CD4-positive, alpha-beta T cell treated with Interleukin-4 for 1 hour (primary cell): ENCODE results near the gene VWA2.

Experiments used
- DNase-seq, 2 donors: peaks; one replicate each; pipeline ENCODE4 v3.0.0-alpha.2; 2020 to 2022

Gene VWA2

DNA sequence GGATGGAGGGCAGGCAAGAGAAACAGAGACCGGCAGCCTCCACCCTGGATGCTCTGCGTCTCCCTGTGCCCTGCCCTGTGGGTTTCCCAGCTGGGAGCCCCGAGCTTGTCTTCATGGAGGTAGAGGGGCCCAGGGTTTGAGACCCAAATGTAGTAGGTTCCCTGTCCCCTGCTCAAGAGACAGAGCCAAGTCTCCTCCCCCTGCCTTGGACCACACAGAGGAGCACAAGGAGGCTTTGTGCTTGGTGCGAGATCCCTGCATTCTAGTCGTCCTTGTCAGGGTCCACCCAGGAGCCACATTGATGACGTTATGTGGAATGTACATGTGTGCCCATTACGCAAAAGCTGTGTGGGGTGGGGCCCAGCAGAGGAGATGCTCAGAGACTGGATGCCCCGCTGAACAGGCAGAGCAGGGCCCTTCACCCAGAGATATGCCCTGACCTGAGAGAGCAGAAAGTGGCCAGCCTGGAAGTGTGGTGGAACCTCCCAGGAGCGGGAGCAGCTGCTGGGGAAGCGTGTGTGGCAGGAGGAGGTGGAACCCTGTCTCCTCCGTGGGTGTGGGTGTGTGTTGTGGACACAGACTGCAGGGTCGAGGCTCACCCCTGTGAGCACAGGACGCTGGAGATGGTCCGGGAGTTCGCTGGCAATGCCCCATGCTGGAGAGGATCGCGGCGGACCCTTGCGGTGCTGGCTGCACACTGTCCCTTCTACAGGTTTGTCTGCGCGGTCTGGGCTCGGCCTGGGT lies 39.3 kb downstream of the VWA2 start:
- DNase-seq = no peak

- DNase-seq = no peak
Measured at GRCh38 chr10:114278884-114279191, 39.8 kb downstream of the VWA2 start.

- no peak for DNase-seq
Measured at GRCh38 chr10:114279289-114279688, 40.2 kb downstream of the VWA2 start.

DNA sequence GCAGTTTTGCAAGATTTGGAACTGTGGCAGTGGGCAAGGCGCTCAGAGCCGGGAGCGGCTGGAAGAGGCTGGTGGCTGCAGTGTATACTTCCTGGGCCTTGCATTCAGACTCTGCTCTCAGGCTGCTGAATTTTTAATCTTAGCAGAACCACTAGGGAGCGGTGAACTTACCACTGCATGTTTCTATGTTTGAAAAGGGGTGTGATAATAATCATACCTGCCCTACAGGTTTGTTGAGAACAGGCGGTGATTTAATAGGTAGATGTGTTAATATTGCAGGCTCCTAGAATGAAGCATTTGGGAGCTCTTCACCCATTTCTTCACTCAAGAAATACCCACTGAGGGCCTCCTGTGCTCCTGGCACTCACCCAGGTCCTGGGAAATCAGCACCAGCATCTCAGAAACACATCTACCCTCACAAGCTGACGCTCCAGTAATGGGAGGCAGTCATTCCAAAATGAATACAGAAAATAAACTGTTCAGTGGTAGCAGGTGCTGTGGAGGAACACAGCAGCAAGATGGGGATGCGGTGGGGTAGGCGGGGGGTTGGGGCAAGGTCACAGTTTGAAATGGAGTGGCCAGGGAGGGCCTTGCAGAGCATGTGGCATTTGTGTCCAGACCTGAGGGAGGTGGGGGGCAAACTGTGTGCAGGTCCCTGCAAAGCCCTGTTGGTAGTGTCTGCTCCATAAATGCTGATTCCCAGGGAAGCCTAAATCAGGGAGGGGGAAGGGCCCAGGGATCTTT lies 41.0 kb downstream of the VWA2 start:
- DNase-seq = no peak

- DNase-seq = no peak
Measured at GRCh38 chr10:114281006-114281405, 42.0 kb downstream of the VWA2 start.

GRCh38 chr10:114281461-114281860 lies 42.4 kb downstream of the VWA2 start:
- DNase-seq = no peak

GRCh38 chr10:114282526-114282925 lies 43.5 kb downstream of the VWA2 start:
- DNase-seq = no peak

GRCh38 chr10:114283091-114283490 lies 44.0 kb downstream of the VWA2 start:
- DNase-seq = no peak

DNA sequence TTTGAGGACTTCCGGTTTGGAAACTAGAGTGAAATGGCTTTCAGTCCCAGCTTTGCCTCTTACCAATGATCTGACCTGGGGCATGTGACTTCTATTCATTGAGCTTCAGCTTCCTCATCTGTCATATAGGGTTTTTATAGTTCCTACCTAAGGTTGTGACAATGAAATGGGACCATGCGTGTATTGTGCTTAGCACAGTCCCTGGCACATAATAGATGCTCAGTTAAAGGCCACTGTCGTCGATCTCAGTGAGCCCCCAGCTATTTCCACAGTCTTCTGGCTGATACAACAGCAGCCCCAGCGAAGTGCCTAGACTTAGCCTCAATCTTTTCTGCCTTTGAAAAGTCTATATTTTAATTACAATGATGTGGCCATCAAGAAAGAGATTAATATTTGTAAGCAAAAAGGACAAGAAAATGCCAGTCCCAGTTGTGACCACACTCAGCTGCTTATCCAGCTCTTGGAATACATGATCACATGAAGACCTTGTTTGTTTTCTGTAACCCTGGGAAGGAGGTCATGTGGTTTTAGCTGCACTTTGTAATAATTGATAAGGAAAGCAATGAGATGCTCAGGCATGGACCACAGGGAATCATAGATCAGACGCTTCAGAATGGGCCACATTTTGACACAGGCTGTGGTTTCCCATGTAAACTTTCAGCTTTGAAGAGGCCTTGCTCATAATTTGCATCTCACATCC lies 44.6 kb downstream of the VWA2 start:
- no peak for DNase-seq

GRCh38 chr10:114284346-114285071 lies 45.5 kb downstream of the VWA2 start:
- DNase-seq = no peak

- no peak for DNase-seq
Measured at GRCh38 chr10:114285961-114286441, 46.9 kb downstream of the VWA2 start.

DNA sequence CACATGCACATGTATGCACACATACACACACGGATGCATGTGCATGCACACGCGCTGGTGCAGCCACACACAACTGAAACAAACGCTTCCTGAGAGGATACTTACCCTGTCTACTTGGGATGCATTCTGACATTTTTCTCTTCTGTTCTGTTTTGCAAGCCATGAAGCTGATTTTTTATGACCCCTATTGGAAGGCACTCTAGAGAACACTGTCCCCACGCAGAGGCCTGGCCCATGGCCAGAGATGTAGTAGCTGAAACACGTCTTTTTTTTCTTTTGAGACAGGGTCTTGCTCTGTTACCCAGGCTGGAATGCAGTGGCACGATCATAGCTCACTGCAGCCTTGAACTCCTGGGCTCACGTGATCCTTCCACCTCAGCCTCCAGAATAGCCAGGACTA lies 47.9 kb downstream of the VWA2 start:
- DNase-seq = no peak

DNA sequence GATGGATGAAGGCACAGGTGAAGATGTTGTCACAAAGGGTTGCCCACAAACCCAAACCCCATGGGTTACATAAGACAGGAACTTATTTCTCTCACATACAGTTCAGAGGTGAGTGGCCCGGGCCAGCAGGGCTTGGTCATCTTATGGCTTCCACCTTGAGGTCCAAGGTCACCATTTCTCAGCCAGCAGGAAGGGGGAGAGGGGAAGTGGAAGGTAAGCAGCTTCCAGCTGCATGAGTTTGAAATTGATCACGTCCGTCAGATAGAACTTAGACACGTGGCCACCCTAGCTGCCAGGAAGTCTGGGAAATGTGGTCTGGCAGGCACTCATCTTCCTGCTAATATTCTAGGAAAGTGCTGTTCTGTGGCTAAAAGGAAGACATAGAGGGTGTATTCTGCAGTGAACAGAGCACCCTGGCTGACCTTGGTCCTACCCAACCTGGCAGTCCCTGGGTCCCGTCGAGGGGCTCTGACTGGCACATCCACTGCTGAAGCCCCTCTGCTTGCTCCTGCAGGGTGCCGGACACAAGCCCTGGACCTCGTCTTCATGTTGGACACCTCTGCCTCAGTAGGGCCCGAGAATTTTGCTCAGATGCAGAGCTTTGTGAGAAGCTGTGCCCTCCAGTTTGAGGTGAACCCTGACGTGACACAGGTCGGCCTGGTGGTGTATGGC lies 49.5 kb downstream of the VWA2 start:
- no peak for DNase-seq

- DNase-seq = no peak
Measured at GRCh38 chr10:114289096-114289436, 50.0 kb downstream of the VWA2 start.

GRCh38 chr10:114290038-114290437 lies 51.0 kb downstream of the VWA2 start:
- DNase-seq = no peak

DNA sequence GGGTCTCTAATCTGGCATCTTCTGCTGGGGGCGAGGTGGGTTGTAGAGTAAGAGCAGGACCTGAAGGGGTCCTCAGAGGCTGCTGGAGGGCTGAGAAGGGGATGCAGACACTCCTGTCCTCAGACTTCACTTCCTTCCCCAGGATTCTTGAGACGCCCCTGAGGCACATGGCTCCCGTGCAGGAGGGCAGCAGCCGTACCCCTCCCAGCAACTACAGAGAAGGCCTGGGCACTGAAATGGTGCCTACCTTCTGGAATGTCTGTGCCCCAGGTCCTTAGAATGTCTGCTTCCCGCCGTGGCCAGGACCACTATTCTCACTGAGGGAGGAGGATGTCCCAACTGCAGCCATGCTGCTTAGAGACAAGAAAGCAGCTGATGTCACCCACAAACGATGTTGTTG lies 52.0 kb downstream of the VWA2 start:
- no peak for DNase-seq

GRCh38 chr10:114291516-114291915 lies 52.5 kb downstream of the VWA2 start:
- DNase-seq = no peak

DNA sequence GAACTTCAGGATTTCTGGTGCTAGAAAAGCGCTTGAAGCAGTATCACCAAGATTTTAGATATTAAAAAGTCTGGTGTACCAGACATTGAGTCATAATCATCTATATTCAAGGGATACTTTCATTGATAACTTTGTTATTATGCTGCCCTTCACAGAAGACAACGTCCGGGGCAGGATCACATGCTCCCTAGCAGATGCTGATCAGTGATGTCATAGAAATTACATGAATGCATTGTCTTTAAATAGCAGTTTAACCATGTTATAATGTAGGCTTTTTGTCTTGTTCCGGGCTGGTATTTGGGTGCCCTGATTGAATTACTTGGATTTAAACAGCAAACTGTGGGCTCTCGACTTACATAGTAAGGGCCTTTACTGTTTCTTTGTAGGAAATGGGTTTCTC lies 54.0 kb downstream of the VWA2 start:
- DNase-seq = no peak

DNA sequence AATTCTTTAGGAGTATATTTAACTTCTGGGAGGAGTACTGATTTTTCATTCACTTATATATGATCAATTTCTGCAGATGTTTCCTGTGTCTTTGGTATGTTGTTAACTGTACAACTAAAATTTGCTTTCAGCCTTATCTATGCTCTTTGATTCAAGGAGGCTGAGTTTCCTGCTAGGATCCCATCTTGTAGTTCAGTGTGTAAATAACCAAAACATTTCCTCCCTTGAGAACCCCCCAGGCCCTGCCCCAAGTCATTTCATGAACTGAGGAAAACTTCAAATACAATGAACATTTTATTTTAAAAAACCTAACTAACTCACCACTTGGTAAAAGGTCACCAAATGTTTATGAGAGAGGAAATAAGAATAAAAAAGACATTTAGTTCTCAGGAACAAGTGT lies 55.5 kb downstream of the VWA2 start:
- DNase-seq = no peak

DNA sequence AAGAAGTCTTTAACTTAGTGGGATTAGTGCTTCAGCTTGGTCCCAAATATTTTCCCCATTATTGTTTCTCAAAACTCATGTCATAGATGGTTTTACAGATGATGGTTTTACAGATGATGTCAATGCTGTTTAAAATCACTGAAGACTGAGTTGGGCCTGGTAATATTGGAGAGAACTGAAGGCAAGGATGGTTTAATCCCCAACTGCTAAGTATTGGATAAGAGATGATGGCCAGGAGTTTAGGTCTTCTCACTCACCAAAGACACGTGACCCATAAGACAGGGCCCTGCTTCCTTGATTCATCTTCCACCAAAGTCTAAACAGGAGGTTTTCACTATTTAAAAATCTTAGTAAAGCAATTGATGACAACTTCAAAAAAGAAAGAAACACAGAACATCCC lies 56.3 kb downstream of the VWA2 start:
- no peak for DNase-seq

DNA sequence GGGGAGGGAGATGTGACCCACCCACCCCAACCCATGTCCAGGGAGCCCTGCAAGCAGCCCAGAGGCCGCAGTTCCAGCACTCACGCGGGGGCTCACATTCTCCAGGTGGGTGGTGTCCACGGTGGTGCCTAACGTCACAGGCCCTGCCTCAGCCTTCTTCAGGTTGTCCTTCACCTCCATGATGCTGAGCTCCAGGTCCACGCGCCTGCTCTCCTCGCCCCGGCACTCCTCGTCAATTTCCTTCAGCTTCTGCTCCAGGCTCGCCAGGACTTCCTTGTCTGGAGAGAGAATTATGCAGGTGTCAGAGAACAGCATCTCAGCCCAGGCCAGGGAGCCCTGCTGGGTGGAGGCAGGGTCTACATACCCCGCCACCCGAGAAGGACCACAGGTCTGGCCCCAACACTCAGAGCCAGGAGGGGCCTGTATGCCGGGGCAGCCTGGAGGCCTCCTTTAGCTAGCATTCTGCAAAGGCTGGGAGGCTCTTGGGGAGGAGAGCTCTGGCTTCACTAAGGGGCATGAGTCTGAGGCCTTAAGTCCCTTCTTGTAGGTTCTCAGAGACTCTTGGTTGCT lies 58.2 kb downstream of the VWA2 start:
- DNase-seq = no peak

GRCh38 chr10:114300036-114300645 lies 61.1 kb downstream of the VWA2 start:
- no peak for DNase-seq
